ENCODE results near the gene PUM1. TPM values are rescaled to one million over a fixed set of nuclear protein-coding genes. Genes with fewer than 3 reads are reported as not detected.
"Not testable (repeated sequence)": the region's sequence is repeated elsewhere in the genome, so short reads cannot be mapped to it uniquely, and the experiment has no call there.

PUM1 gene
- total RNA-seq, 1 donor from 2014 or later, result 105 TPM

GRCh38 chr1:31054958-31055481 is 10.5 kb downstream of the PUM1 start:
- Mint-ChIP-seq H3K4me1 (ENCODE audit: low read depth) (peaks cover 42% of the 10 kb centered on the region), H3K27me3 (ENCODE audit: low read depth) (no peaks in the 10 kb centered on the region), H3K9me3 (ENCODE audit: low read depth) (no peaks in the 10 kb centered on the region), H3K4me3 (ENCODE audit: unreplicated experiment) (no peak overlapping the region), H3K27ac (ENCODE audit: unreplicated experiment) (peak overlapping the region; percentile 70), H3K36me3 (ENCODE audit: low read depth) (peaks cover 12% of the 10 kb centered on the region)
- DNase-seq (ENCODE audit: low spot score), result no peak
- no peak for TF ChIP-seq CTCF (IDR thresholded peaks at IDR 0.05)

GRCh38 chr1:31054349-31054748 is 11.2 kb downstream of the PUM1 start:
- Mint-ChIP-seq H3K27me3 (ENCODE audit: low read depth) (no peaks in the 10 kb centered on the region), H3K4me1 (ENCODE audit: low read depth) (peaks cover 39% of the 10 kb centered on the region), H3K9me3 (ENCODE audit: low read depth) (no peaks in the 10 kb centered on the region), H3K27ac (ENCODE audit: unreplicated experiment) (peak overlapping the region; percentile 28), H3K4me3 (ENCODE audit: unreplicated experiment) (no peak overlapping the region), H3K36me3 (ENCODE audit: low read depth) (peaks cover 12% of the 10 kb centered on the region)
- no peak for TF ChIP-seq CTCF (IDR thresholded peaks at IDR 0.05)
- DNase-seq (ENCODE audit: low spot score), result no peak

GRCh38 chr1:31052613-31053012 is 12.9 kb downstream of the PUM1 start:
- not testable (repeated sequence) for DNase-seq (ENCODE audit: low spot score); H3K4me3 Mint-ChIP-seq (ENCODE audit: unreplicated experiment); H3K27me3 Mint-ChIP-seq (ENCODE audit: low read depth); H3K36me3 Mint-ChIP-seq (ENCODE audit: low read depth); H3K9me3 Mint-ChIP-seq (ENCODE audit: low read depth)
- peak overlapping the region; percentile 66 for H3K27ac Mint-ChIP-seq (ENCODE audit: unreplicated experiment)
- H3K4me1 Mint-ChIP-seq (ENCODE audit: low read depth), result peaks cover 35% of the 10 kb centered on the region

GRCh38 chr1:31051611-31052010 is 13.9 kb downstream of the PUM1 start:
- H3K36me3 Mint-ChIP-seq (ENCODE audit: low read depth), result peaks cover 4% of the 10 kb centered on the region
- peak overlapping the region; percentile 28 for H3K27ac Mint-ChIP-seq (ENCODE audit: unreplicated experiment)
- TF ChIP-seq CTCF (IDR thresholded peaks at IDR 0.05), result no peak
- H3K4me3 Mint-ChIP-seq (ENCODE audit: unreplicated experiment), result no peak overlapping the region
- H3K4me1 Mint-ChIP-seq (ENCODE audit: low read depth), result peaks cover 45% of the 10 kb centered on the region
- H3K27me3 Mint-ChIP-seq (ENCODE audit: low read depth), result no peaks in the 10 kb centered on the region
- no peak for DNase-seq (ENCODE audit: low spot score)
- H3K9me3 Mint-ChIP-seq (ENCODE audit: low read depth), result no peaks in the 10 kb centered on the region

- peak overlapping the region; percentile 24 for H3K27ac Mint-ChIP-seq (ENCODE audit: unreplicated experiment)
Measured at GRCh38 chr1:31047507-31047906, 18.0 kb downstream of the PUM1 start.

GRCh38 chr1:31043631-31044030 is 21.9 kb downstream of the PUM1 start:
- Mint-ChIP-seq H3K4me3 (ENCODE audit: unreplicated experiment) (no peak overlapping the region), H3K9me3 (ENCODE audit: low read depth) (no peaks in the 10 kb centered on the region), H3K27ac (ENCODE audit: unreplicated experiment) (no peak overlapping the region), H3K36me3 (ENCODE audit: low read depth) (peaks cover 6% of the 10 kb centered on the region), H3K4me1 (ENCODE audit: low read depth) (peaks cover 33% of the 10 kb centered on the region), H3K27me3 (ENCODE audit: low read depth) (no peaks in the 10 kb centered on the region)
- no peak for TF ChIP-seq CTCF (IDR thresholded peaks at IDR 0.05)
- DNase-seq (ENCODE audit: low spot score), result no peak

More at GRCh38 chr1:31047507-31047906, 18.0 kb downstream of the PUM1 start:
- peaks cover 32% of the 10 kb centered on the region for H3K4me1 Mint-ChIP-seq (ENCODE audit: low read depth)
- H3K36me3 Mint-ChIP-seq (ENCODE audit: low read depth); DNase-seq (ENCODE audit: low spot score); H3K9me3 Mint-ChIP-seq (ENCODE audit: low read depth); H3K27me3 Mint-ChIP-seq (ENCODE audit: low read depth); H3K4me3 Mint-ChIP-seq (ENCODE audit: unreplicated experiment): not testable (repeated sequence)

Measured in chondrocyte (in vitro differentiated cells).